MV-4-11 (cell line): ENCODE measurements around the gene PPP1R9B.

ENCODE experiments used
- DNase-seq: peaks from one replicate; lab custom pipeline; 2025; lab: John Stamatoyannopoulos, UW

The PPP1R9B gene

GRCh38 chr17:50087912-50088405 is 62.5 kb downstream of the PPP1R9B start:
- DNase-seq = no peak

DNA sequence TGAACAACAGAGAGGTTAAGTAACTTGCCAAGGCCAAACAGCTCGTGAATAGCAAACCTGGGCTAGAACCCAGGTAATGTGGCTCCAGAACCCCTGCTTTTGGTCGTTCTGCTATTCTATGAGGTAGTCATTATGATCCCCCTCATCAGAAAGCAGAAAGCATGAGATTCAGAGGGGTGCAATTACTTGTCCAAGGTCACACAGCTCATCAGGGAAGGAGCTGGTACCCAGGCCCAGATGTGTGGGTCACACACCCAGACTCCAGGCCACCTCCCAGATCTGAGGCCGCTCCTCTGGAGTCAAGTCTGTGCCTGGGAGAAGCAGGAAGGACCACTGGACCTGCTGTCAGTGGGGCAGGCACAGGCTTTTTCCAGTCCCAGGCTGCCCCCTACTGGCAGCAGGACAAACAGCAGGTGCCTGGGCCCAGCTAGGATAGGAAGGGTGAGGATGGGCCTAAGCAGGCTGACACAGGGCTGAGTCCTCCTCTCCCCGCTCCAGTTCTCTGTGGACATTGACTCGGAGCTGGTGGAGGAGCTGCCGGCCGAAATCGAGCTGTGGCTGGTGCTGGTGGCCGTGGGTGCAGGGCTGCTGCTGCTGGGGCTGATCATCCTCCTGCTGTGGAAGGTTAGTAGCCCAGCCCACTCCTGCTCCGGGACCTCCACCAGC is 63.1 kb downstream of the PPP1R9B start:
- peak; percentile 62 for DNase-seq
